Activated naive CD4-positive, alpha-beta T cell (primary cell): Measurements from ENCODE around the gene OR4D11.
A peak's percentile ranks its signal among the peaks of the same experiment; 100 is the strongest.

ENCODE experiments used
- DNase-seq, 4 experiments: peaks; one replicate each; lab custom pipeline; 2025; lab: John Stamatoyannopoulos, UW

OR4D11 gene

GRCh38 chr11:59548309-59548656, 44.9 kb downstream of the OR4D11 start:
- no peak for DNase-seq

- DNase-seq: peak; percentile 73 to 77 (median 74)
These were observed 47.0 kb downstream of the OR4D11 start for GRCh38 chr11:59550368-59550841.

DNA sequence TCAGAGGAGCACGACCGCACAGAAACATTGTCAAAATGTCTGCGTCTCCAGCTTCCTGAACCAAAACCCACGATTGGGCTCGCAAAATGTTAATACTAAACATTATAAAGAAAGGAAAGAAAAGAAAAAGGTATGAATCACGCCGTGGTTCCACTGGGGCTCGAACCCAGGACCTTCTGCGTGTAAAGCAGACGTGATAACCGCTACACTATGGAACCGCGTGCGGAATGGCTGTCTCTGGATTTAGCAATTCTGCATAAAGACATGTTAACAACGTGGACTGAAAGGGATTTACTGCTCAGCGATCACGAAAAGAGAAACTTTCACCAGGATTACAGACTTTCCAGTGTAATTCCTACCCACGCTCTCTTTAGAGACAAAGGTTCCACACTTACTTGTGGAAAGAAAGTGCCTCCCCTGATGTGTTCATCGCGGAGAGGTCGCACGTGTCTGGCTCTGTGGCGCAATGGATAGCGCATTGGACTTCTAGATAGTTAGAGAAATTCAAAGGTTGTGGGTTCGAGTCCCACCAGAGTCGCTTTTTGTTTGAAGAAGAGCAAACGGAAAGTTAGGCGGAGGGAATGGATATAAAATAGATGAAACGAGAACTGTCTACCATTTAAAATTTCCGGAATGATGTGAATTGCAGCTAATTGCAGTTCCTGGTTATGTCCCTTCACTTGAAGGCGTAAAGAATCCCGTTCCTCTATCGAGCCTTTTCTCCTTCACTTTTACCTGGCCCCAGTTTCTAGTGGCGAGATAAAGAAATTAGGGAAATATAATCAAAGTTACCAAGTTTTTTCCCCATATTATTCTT, 47.7 kb downstream of the OR4D11 start:
- peak; percentile 60 to 69 (median 64) for DNase-seq

- no peak for DNase-seq
These were observed 48.5 kb downstream of the OR4D11 start for GRCh38 chr11:59551659-59552521.

DNA sequence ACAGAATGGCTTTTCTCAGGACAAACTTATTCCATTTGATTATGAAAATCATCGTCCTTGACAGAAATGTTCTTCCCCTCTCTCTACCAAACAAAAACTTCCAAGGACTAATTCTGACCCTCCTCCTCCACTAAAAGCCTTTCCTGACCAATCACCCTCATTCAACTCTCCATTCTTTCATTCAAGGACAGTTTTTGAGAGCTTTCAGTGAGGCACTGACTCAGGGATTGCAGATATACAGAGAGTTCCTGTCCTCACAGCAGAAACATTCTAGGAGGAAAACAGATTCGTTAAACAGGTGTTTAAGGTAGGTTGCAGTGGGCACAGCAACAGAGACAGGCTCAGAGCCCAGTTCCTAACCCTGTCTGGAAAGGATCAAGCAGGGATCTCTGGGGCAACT, 49.5 kb downstream of the OR4D11 start:
- DNase-seq: no peak

- no peak for DNase-seq
These were observed 49.9 kb downstream of the OR4D11 start for GRCh38 chr11:59553323-59553722.
